Measurements from ENCODE around the gene RMND1. TPM values are rescaled to one million over a fixed set of nuclear protein-coding genes. Genes with fewer than 3 reads are reported as not detected.
A peak's percentile ranks its signal among the peaks of the same experiment; 100 is the strongest.
"Not testable (repeated sequence)": the region's sequence is repeated elsewhere in the genome, so short reads cannot be mapped to it uniquely, and the experiment has no call there.

The RMND1 gene
- total RNA-seq, 1 experiment from 2014 or later = 23.3 TPM

DNA sequence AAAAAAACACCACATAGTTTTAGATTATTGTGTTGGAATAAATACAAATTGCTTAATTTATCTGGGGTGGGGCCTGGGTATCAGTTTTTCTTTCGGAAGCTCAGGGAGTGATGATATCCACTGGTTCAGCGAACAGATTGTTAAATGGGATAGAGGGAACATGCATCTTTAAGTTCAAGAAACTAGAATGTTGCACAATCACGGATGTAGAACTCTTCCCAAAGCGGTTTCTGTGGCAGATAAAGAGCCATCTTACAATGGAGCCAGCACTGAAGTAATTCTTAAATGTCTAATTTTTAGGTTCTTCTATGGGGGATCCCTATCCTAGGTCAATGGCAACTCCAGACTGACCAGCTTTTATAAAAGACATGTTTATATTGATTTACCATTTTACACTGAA is 9.7 kb upstream of the RMND1 start:
- H3K4me1 Mint-ChIP-seq = peaks cover 6% of the 10 kb centered on the region
- H3K36me3 Mint-ChIP-seq = peaks cover 51% of the 10 kb centered on the region
- no peaks in the 10 kb centered on the region for H3K27me3 Mint-ChIP-seq (ENCODE audit: low read depth)
- CTCF ChIA-PET = no interaction called here
- POLR2A ChIA-PET = no interaction called here
- H3K4me3 Mint-ChIP-seq = no peak overlapping the region
- ATAC-seq (no peak), DNase-seq (ENCODE audit: low spot score) (no peak)
- no peak for TF ChIP-seq RORB (CRISPR knock-in tag; IDR thresholded peaks at IDR 0.05)
- no peak for TF ChIP-seq CTCF (IDR thresholded peaks at IDR 0.05)
- TF ChIP-seq SP1 (CRISPR knock-in tag; conservative IDR thresholded peaks at IDR 0.05) = no peak
- TF ChIP-seq, protein P1, sequence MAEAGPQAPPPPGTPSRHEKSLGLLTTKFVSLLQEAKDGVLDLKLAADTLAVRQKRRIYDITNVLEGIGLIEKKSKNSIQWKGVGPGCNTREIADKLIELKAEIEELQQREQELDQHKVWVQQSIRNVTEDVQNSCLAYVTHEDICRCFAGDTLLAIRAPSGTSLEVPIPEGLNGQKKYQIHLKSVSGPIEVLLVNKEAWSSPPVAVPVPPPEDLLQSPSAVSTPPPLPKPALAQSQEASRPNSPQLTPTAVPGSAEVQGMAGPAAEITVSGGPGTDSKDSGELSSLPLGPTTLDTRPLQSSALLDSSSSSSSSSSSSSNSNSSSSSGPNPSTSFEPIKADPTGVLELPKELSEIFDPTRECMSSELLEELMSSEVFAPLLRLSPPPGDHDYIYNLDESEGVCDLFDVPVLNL (CRISPR knock-in tag; IDR thresholded peaks at IDR 0.05; ENCODE audit: borderline replicate concordance, low read depth) = no peak
- no peak for TF ChIP-seq ZMAT4 (CRISPR knock-in tag; IDR thresholded peaks at IDR 0.05)
- TF ChIP-seq KAT7 (CRISPR knock-in tag; IDR thresholded peaks at IDR 0.05; ENCODE audit: borderline replicate concordance) = no peak
- TF ChIP-seq, protein P2, sequence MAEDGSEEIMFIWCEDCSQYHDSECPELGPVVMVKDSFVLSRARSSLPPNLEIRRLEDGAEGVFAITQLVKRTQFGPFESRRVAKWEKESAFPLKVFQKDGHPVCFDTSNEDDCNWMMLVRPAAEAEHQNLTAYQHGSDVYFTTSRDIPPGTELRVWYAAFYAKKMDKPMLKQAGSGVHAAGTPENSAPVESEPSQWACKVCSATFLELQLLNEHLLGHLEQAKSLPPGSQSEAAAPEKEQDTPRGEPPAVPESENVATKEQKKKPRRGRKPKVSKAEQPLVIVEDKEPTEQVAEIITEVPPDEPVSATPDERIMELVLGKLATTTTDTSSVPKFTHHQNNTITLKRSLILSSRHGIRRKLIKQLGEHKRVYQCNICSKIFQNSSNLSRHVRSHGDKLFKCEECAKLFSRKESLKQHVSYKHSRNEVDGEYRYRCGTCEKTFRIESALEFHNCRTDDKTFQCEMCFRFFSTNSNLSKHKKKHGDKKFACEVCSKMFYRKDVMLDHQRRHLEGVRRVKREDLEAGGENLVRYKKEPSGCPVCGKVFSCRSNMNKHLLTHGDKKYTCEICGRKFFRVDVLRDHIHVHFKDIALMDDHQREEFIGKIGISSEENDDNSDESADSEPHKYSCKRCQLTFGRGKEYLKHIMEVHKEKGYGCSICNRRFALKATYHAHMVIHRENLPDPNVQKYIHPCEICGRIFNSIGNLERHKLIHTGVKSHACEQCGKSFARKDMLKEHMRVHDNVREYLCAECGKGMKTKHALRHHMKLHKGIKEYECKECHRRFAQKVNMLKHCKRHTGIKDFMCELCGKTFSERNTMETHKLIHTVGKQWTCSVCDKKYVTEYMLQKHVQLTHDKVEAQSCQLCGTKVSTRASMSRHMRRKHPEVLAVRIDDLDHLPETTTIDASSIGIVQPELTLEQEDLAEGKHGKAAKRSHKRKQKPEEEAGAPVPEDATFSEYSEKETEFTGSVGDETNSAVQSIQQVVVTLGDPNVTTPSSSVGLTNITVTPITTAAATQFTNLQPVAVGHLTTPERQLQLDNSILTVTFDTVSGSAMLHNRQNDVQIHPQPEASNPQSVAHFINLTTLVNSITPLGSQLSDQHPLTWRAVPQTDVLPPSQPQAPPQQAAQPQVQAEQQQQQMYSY (CRISPR knock-in tag; IDR thresholded peaks at IDR 0.05) = no peak
- no peak for TF ChIP-seq SMAD3 (CRISPR knock-in tag; IDR thresholded peaks at IDR 0.05; ENCODE audit: borderline replicate concordance)
- no peak for TF ChIP-seq FOXJ3 (CRISPR knock-in tag; IDR thresholded peaks at IDR 0.05; ENCODE audit: borderline replicate concordance)
- no peak for TF ChIP-seq MXD4 (CRISPR knock-in tag; IDR thresholded peaks at IDR 0.05; ENCODE audit: borderline replicate concordance)
- H3K27ac Mint-ChIP-seq = no peak overlapping the region
- no peaks in the 10 kb centered on the region for H3K9me3 Mint-ChIP-seq

GRCh38 chr6:151455751-151456398 is 3.9 kb upstream of the RMND1 start:
- H3K9me3 Mint-ChIP-seq; CTCF ChIA-PET; ATAC-seq; POLR2A ChIA-PET; H3K27me3 Mint-ChIP-seq (ENCODE audit: low read depth); DNase-seq (ENCODE audit: low spot score): not testable (repeated sequence)
- Mint-ChIP-seq H3K4me1 (peaks cover 35% of the 10 kb centered on the region), H3K4me3 (peak overlapping the region; percentile 24; the same call in 1 of the 2 replicates), H3K27ac (peak overlapping the region; percentile 23; the same call in 1 of the 2 replicates), H3K36me3 (peaks cover 28% of the 10 kb centered on the region)

DNA sequence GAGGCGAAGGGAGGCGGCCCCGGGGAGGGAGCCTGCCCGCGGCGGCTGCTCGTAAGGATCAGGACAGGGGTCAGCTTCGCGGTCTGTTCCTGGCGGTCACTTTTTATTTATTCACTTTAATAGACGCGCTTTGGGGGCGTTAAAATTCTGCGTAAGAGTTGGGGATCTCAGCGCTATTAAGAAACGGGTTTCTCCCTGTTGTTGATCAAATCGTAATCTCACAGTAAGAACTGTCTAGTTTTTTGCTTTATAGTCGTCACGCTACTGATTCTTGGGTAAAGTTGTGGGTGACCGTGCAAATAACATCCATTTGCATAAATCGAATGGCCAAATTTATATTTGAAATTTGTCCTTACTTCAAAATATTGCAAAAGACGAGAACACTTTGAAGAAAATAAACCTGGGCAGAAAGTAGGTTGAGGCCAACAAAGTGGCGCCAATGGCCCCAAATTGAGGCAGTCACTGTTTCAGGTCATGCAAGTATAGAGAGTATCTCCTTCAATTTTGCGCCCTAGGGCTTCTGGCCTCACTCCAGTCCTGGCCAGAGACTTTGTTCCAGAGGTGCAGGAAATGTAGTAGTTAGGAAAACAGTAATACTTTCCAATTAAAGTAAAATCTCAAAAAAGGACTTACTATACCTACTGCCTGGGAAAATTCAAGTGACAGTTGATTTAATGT is 963 bp upstream of the RMND1 start:
- CTCF ChIA-PET = interaction anchor here (0.9 to 1.0 kb wide), 2 partner anchors 11 to 849 kb away, joined by 3 to 5 read pairs; no protein-coding TSS in a partner anchor
- Mint-ChIP-seq H3K4me3 (peak overlapping the region; percentile 96), H3K9me3 (no peaks in the 10 kb centered on the region), H3K27ac (peak overlapping the region; percentile 92), H3K36me3 (peaks cover 8% of the 10 kb centered on the region), H3K4me1 (peaks cover 35% of the 10 kb centered on the region), H3K27me3 (ENCODE audit: low read depth) (no peaks in the 10 kb centered on the region; the same call in 1 of the 2 replicates)
- POLR2A ChIA-PET = interaction anchor here (1.1 kb wide), 1 partner anchor 62 kb away, joined by 3 read pairs; no protein-coding TSS in a partner anchor
- ATAC-seq = peak; percentile 5; the same call in 1 of the 2 replicates
- DNase-seq (ENCODE audit: low spot score) = no peak
- TF ChIP-seq IRF2 (CRISPR knock-in tag; IDR thresholded peaks at IDR 0.05; ENCODE audit: borderline replicate concordance, low read depth) (no peak), ZSCAN18 (CRISPR knock-in tag; IDR thresholded peaks at IDR 0.05) (no peak), NFATC4 (CRISPR knock-in tag; IDR thresholded peaks at IDR 0.05) (no peak), SMAD3 (CRISPR knock-in tag; IDR thresholded peaks at IDR 0.05; ENCODE audit: borderline replicate concordance) (no peak)
- TF ChIP-seq, protein P3, sequence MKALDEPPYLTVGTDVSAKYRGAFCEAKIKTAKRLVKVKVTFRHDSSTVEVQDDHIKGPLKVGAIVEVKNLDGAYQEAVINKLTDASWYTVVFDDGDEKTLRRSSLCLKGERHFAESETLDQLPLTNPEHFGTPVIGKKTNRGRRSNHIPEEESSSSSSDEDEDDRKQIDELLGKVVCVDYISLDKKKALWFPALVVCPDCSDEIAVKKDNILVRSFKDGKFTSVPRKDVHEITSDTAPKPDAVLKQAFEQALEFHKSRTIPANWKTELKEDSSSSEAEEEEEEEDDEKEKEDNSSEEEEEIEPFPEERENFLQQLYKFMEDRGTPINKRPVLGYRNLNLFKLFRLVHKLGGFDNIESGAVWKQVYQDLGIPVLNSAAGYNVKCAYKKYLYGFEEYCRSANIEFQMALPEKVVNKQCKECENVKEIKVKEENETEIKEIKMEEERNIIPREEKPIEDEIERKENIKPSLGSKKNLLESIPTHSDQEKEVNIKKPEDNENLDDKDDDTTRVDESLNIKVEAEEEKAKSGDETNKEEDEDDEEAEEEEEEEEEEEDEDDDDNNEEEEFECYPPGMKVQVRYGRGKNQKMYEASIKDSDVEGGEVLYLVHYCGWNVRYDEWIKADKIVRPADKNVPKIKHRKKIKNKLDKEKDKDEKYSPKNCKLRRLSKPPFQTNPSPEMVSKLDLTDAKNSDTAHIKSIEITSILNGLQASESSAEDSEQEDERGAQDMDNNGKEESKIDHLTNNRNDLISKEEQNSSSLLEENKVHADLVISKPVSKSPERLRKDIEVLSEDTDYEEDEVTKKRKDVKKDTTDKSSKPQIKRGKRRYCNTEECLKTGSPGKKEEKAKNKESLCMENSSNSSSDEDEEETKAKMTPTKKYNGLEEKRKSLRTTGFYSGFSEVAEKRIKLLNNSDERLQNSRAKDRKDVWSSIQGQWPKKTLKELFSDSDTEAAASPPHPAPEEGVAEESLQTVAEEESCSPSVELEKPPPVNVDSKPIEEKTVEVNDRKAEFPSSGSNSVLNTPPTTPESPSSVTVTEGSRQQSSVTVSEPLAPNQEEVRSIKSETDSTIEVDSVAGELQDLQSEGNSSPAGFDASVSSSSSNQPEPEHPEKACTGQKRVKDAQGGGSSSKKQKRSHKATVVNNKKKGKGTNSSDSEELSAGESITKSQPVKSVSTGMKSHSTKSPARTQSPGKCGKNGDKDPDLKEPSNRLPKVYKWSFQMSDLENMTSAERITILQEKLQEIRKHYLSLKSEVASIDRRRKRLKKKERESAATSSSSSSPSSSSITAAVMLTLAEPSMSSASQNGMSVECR (CRISPR knock-in tag; IDR thresholded peaks at IDR 0.05; ENCODE audit: borderline replicate concordance) = no peak

All from WTC11 (cell line).